HepG2 (cell line): ENCODE data around the gene EPN2.

ENCODE experiments used
- RFX5 ChIP-seq: IDR thresholded peaks from 2 replicates; pipeline ENCODE4 v1.6.1; 2011; ENCODE audit warnings: low read depth, low read length, improper control_type of control experiment
- ZKSCAN1 ChIP-seq: fragments of 150-350 bp; IDR thresholded peaks from 2 replicates; pipeline ENCODE4 v1.6.1; 2014; ENCODE audit warnings: low read length
- ZNF121 ChIP-seq: sonication (generic); formaldehyde crosslinking; IDR thresholded peaks from 2 replicates; pipeline ENCODE4 v1.5.0; 2020; ENCODE audit warnings: mild to moderate bottlenecking, missing genetic modification reagents
- ZNF263 ChIP-seq: sonication (generic); formaldehyde crosslinking; IDR thresholded peaks from 2 replicates; pipeline ENCODE4 v1.4.0; 2020; ENCODE audit warnings: missing genetic modification reagents
- ZNF512 ChIP-seq: sonication (generic); formaldehyde crosslinking; IDR thresholded peaks from 2 replicates; pipeline ENCODE4 v1.4.0; 2020; ENCODE audit warnings: mild to moderate bottlenecking, missing genetic modification reagents
- TF ChIP-seq, protein P1 (sequence below), 2 experiments: IDR thresholded peaks; 2 replicates each; pipeline ENCODE4 v1.6.1; 2011 to 2012; ENCODE audit warnings: low read length in 2 of 2, borderline replicate concordance in 1 of 2, low read depth in 1 of 2, mild to moderate bottlenecking in 1 of 2, moderate library complexity in 1 of 2

DNA sequence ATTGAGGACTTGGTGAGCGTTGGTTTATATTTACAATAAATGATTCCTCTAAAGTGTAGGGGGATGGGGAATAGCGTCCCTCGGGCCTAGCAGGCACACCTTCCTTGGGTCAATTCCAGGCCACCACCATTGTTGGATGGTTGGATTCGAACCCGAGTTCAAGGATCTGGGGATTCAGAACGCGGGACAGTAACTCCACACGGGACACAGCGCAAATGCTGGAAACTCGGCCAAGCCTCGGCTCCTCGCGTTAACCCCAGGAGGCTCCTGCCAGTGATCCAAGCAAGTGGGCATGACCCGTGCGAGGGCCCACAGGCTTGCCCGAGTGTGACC lies 124.7 kb downstream of the EPN2 start:
- TF ChIP-seq ZKSCAN1 (no peak), RFX5 (no peak), ZNF263 (CRISPR knock-in tag) (no peak), ZNF121 (CRISPR knock-in tag) (no peak), ZNF512 (CRISPR knock-in tag) (no peak)
- TF ChIP-seq, protein P1, sequence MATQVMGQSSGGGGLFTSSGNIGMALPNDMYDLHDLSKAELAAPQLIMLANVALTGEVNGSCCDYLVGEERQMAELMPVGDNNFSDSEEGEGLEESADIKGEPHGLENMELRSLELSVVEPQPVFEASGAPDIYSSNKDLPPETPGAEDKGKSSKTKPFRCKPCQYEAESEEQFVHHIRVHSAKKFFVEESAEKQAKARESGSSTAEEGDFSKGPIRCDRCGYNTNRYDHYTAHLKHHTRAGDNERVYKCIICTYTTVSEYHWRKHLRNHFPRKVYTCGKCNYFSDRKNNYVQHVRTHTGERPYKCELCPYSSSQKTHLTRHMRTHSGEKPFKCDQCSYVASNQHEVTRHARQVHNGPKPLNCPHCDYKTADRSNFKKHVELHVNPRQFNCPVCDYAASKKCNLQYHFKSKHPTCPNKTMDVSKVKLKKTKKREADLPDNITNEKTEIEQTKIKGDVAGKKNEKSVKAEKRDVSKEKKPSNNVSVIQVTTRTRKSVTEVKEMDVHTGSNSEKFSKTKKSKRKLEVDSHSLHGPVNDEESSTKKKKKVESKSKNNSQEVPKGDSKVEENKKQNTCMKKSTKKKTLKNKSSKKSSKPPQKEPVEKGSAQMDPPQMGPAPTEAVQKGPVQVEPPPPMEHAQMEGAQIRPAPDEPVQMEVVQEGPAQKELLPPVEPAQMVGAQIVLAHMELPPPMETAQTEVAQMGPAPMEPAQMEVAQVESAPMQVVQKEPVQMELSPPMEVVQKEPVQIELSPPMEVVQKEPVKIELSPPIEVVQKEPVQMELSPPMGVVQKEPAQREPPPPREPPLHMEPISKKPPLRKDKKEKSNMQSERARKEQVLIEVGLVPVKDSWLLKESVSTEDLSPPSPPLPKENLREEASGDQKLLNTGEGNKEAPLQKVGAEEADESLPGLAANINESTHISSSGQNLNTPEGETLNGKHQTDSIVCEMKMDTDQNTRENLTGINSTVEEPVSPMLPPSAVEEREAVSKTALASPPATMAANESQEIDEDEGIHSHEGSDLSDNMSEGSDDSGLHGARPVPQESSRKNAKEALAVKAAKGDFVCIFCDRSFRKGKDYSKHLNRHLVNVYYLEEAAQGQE (IDR thresholded peaks at IDR 0.05; ENCODE audit: borderline replicate concordance in 1 of 2, low read depth in 1 of 2, low read length in 2 of 2), result no peak
